NCI-H2171 (cell line): Measurements from ENCODE around the gene ZCCHC7.
"Not testable (repeated sequence)": the region's sequence is repeated elsewhere in the genome, so short reads cannot be mapped to it uniquely, and the experiment has no call there.

Source experiments
- DNase-seq: peaks from one replicate; lab custom pipeline; 2025; lab: John Stamatoyannopoulos, UW

ZCCHC7 gene

GRCh38 chr9:37178742-37179141, 58.4 kb downstream of the ZCCHC7 start:
- DNase-seq = no peak

GRCh38 chr9:37179576-37179975, 59.2 kb downstream of the ZCCHC7 start:
- no peak for DNase-seq

- DNase-seq = no peak
Measured at GRCh38 chr9:37180138-37180537, 59.8 kb downstream of the ZCCHC7 start.

- DNase-seq = no peak
Measured at GRCh38 chr9:37182718-37183117, 62.3 kb downstream of the ZCCHC7 start.

- DNase-seq = no peak
Measured at GRCh38 chr9:37184905-37185867, 64.8 kb downstream of the ZCCHC7 start.

GRCh38 chr9:37187292-37187691, 66.9 kb downstream of the ZCCHC7 start:
- no peak for DNase-seq

GRCh38 chr9:37187713-37188439, 67.5 kb downstream of the ZCCHC7 start:
- no peak for DNase-seq

- DNase-seq = not testable (repeated sequence)
Measured at GRCh38 chr9:37190739-37191138, 70.4 kb downstream of the ZCCHC7 start.

- DNase-seq = no peak
Measured at GRCh38 chr9:37191403-37192089, 71.2 kb downstream of the ZCCHC7 start.

- DNase-seq = no peak
Measured at GRCh38 chr9:37192803-37193202, 72.4 kb downstream of the ZCCHC7 start.

GRCh38 chr9:37197158-37198038, 77.0 kb downstream of the ZCCHC7 start:
- peak; percentile 25 for DNase-seq

- DNase-seq = no peak
Measured at GRCh38 chr9:37198039-37198729, 77.8 kb downstream of the ZCCHC7 start.

- DNase-seq = no peak
Measured at GRCh38 chr9:37198831-37199230, 78.5 kb downstream of the ZCCHC7 start.

GRCh38 chr9:37200433-37201005, 80.1 kb downstream of the ZCCHC7 start:
- no peak for DNase-seq

- DNase-seq = no peak
Measured at GRCh38 chr9:37201581-37201980, 81.2 kb downstream of the ZCCHC7 start.

- no peak for DNase-seq
Measured at GRCh38 chr9:37202091-37202490, 81.7 kb downstream of the ZCCHC7 start.

- DNase-seq = not testable (repeated sequence)
Measured at GRCh38 chr9:37203456-37203855, 83.1 kb downstream of the ZCCHC7 start.

GRCh38 chr9:37206121-37206620, 85.8 kb downstream of the ZCCHC7 start:
- no peak for DNase-seq

- no peak for DNase-seq
Measured at GRCh38 chr9:37209431-37210386, 89.3 kb downstream of the ZCCHC7 start.
